Prostate gland (tissue), 2 donors: Measurements from ENCODE around the gene PGBD1.

ENCODE experiments used
- CTCF ChIP-seq, 4 experiments: fragments of 200-600 bp in 2 of 4; fragments of 450-650 bp in 2 of 4; sonication (generic) in 2 of 4; IDR thresholded peaks; 1 replicate in 3 of 4; 2 replicates in 1 of 4; pipeline ENCODE4 v1.5.1; 2016 to 2019; ENCODE audit warnings: antibody characterized with exemption in 4 of 4, mild to moderate bottlenecking in 2 of 4, moderate library complexity in 2 of 4
- POLR2A ChIP-seq: fragments of 450-650 bp; IDR thresholded peaks from one replicate; pipeline ENCODE4 v1.6.1; 2016; ENCODE audit warnings: antibody characterized with exemption, mild to moderate bottlenecking
- POLR2AphosphoS5 ChIP-seq: sonication (generic); formaldehyde crosslinking; IDR thresholded peaks from one replicate; pipeline ENCODE4 v1.6.1; 2017; ENCODE audit warnings: antibody characterized with exemption

GRCh38 chr6:28351493-28351925 lies 70.1 kb downstream of the PGBD1 start:
- TF ChIP-seq CTCF (IDR thresholded peaks at IDR 0.05), result no peak
- TF ChIP-seq POLR2AphosphoS5, result no peak
- no peak for TF ChIP-seq POLR2A
